Retina (tissue), 1 donor: ENCODE measurements around the gene FAM174B.
A peak's percentile ranks its signal among the peaks of the same experiment; 100 is the strongest.

Source experiments
- DNase-seq: peaks from one replicate; pipeline ENCODE4 v3.0.0-alpha.2; 2016

Gene FAM174B

GRCh38 chr15:92664178-92664900, 8.8 kb upstream of the FAM174B start:
- DNase-seq, result no peak

- no peak for DNase-seq
These were observed 7.8 kb upstream of the FAM174B start for GRCh38 chr15:92663250-92663951.

GRCh38 chr15:92662762-92663161, 7.2 kb upstream of the FAM174B start:
- no peak for DNase-seq

- DNase-seq, result no peak
These were observed 6.4 kb upstream of the FAM174B start for GRCh38 chr15:92661956-92662355.

- DNase-seq, result no peak
These were observed 5.5 kb upstream of the FAM174B start for GRCh38 chr15:92661069-92661468.

GRCh38 chr15:92657486-92657885, 1.9 kb upstream of the FAM174B start:
- no peak for DNase-seq

- no peak for DNase-seq
These were observed 514 bp upstream of the FAM174B start for GRCh38 chr15:92656089-92656488.

GRCh38 chr15:92654662-92655061, 913 bp downstream of the FAM174B start:
- no peak for DNase-seq

- peak; percentile 42 for DNase-seq
These were observed 1.6 kb downstream of the FAM174B start for GRCh38 chr15:92653836-92654539.

GRCh38 chr15:92653366-92653765, 2.2 kb downstream of the FAM174B start:
- no peak for DNase-seq

GRCh38 chr15:92652576-92652966, 3.0 kb downstream of the FAM174B start:
- DNase-seq, result no peak

GRCh38 chr15:92651877-92652575, 3.5 kb downstream of the FAM174B start:
- no peak for DNase-seq

- DNase-seq, result no peak
These were observed 4.6 kb downstream of the FAM174B start for GRCh38 chr15:92650966-92651365.

- no peak for DNase-seq
These were observed 5.3 kb downstream of the FAM174B start for GRCh38 chr15:92650256-92650655.

GRCh38 chr15:92648190-92648875, 7.2 kb downstream of the FAM174B start:
- DNase-seq, result no peak

- DNase-seq, result no peak
These were observed 8.0 kb downstream of the FAM174B start for GRCh38 chr15:92647467-92648163.

- DNase-seq, result no peak
These were observed 9.4 kb downstream of the FAM174B start for GRCh38 chr15:92646216-92646615.

- DNase-seq, result no peak
These were observed 9.8 kb downstream of the FAM174B start for GRCh38 chr15:92645731-92646130.

- DNase-seq, result no peak
These were observed 10.4 kb downstream of the FAM174B start for GRCh38 chr15:92645051-92645631.

- no peak for DNase-seq
These were observed 11.4 kb downstream of the FAM174B start for GRCh38 chr15:92643849-92644815.
